ENCODE measurements around the gene GOLT1A.

GOLT1A gene

DNA sequence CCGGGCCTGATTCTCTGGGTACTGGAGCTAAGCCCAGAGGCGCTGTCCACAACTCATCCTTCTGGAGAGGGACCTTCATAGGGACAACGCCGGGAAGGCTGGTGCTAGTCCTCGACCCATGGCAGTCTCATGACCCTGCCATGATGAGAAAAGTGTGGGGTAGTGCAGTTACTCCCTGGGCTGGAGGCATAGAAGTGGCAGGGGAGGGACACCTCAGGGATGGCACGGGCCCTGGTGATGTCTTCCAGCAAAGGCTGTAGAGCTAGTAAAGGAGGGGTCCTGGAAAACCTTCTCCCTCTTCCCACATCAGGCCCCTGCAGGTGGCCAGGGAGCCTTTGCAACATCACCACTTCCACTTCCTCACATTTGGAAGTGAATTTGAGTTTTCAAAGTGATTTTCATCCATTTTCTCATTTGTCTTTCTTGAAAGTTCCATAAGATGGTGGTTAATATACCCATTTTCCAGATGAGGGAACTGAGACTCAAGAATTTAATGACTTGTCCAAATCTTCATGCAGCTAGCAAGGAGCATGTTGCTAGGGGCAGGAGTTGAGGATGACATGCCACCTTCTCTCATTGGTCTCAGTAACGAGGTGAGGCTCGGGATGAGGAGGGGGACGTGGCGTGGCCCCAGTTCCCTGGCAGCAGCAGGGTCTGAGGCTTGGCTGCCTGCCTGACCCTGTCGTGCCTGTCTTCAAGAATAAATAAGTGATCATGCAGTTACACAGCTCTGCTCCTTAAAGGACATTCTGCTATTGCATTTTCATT is 3.3 kb upstream of the GOLT1A start:
- H3K4me1 ChIP-seq = no peaks in the 10 kb centered on the region
- no peak overlapping the region for H3K4me3 ChIP-seq (ENCODE audit: low read depth, low read length)
- no peaks in the 10 kb centered on the region for H3K9me3 ChIP-seq (ENCODE audit: control insufficient read depth, low read length)
- H3K27me3 ChIP-seq (ENCODE audit: control insufficient read depth, insufficient read depth, low read length) = no peaks in the 10 kb centered on the region
- no peaks in the 10 kb centered on the region for H3K79me2 ChIP-seq
- no peak overlapping the region for H3K9ac ChIP-seq
- TF ChIP-seq CTCF (IDR thresholded peaks at IDR 0.05) = no peak
- H3K4me2 ChIP-seq (ENCODE audit: low read length) = no peak overlapping the region
- H3K27ac ChIP-seq = no peak overlapping the region
- H3K36me3 ChIP-seq (ENCODE audit: control insufficient read depth, insufficient read depth, low read length) = no peaks in the 10 kb centered on the region
- no peak overlapping the region for H2AFZ ChIP-seq

GRCh38 chr1:204216236-204216635 is 2.4 kb upstream of the GOLT1A start:
- Histone ChIP-seq H2AFZ (no peak overlapping the region), H3K4me3 (ENCODE audit: low read depth, low read length) (no peak overlapping the region), H3K79me2 (no peaks in the 10 kb centered on the region), H3K4me1 (no peaks in the 10 kb centered on the region), H3K27ac (no peak overlapping the region), H3K9me3 (ENCODE audit: control insufficient read depth, low read length) (no peaks in the 10 kb centered on the region), H3K4me2 (ENCODE audit: low read length) (no peak overlapping the region), H3K36me3 (ENCODE audit: control insufficient read depth, insufficient read depth, low read length) (no peaks in the 10 kb centered on the region), H3K27me3 (ENCODE audit: control insufficient read depth, insufficient read depth, low read length) (no peaks in the 10 kb centered on the region), H3K9ac (no peak overlapping the region)
- no peak for TF ChIP-seq CTCF (IDR thresholded peaks at IDR 0.05)

- no peaks in the 10 kb centered on the region for H3K36me3 ChIP-seq (ENCODE audit: control insufficient read depth, insufficient read depth, low read length)
- no peaks in the 10 kb centered on the region for H3K4me1 ChIP-seq
- H3K27me3 ChIP-seq (ENCODE audit: control insufficient read depth, insufficient read depth, low read length) = no peaks in the 10 kb centered on the region
- no peak overlapping the region for H3K27ac ChIP-seq
- H3K79me2 ChIP-seq = no peaks in the 10 kb centered on the region
- no peak for TF ChIP-seq CTCF (IDR thresholded peaks at IDR 0.05)
- H3K4me2 ChIP-seq (ENCODE audit: low read length) = no peak overlapping the region
- H2AFZ ChIP-seq = no peak overlapping the region
- H3K9me3 ChIP-seq (ENCODE audit: control insufficient read depth, low read length) = no peaks in the 10 kb centered on the region
- no peak overlapping the region for H3K9ac ChIP-seq
- H3K4me3 ChIP-seq (ENCODE audit: low read depth, low read length) = no peak overlapping the region
Observed at GRCh38 chr1:204212715-204213114, 1.1 kb downstream of the GOLT1A start.

GRCh38 chr1:204211046-204211445 is 2.7 kb downstream of the GOLT1A start:
- H3K9me3 ChIP-seq (ENCODE audit: control insufficient read depth, low read length) = no peaks in the 10 kb centered on the region
- H3K27me3 ChIP-seq (ENCODE audit: control insufficient read depth, insufficient read depth, low read length) = no peaks in the 10 kb centered on the region
- H2AFZ ChIP-seq = no peak overlapping the region
- peaks cover 11% of the 10 kb centered on the region for H3K4me1 ChIP-seq
- H3K4me3 ChIP-seq (ENCODE audit: low read depth, low read length) = no peak overlapping the region
- no peak overlapping the region for H3K9ac ChIP-seq
- no peak overlapping the region for H3K27ac ChIP-seq
- no peak overlapping the region for H3K4me2 ChIP-seq (ENCODE audit: low read length)
- no peaks in the 10 kb centered on the region for H3K36me3 ChIP-seq (ENCODE audit: control insufficient read depth, insufficient read depth, low read length)
- no peaks in the 10 kb centered on the region for H3K79me2 ChIP-seq
- TF ChIP-seq CTCF (IDR thresholded peaks at IDR 0.05) = no peak

- peak overlapping the region; percentile 70 for H2AFZ ChIP-seq
- peak; percentile 72 for TF ChIP-seq CTCF (IDR thresholded peaks at IDR 0.05)
- H3K9me3 ChIP-seq (ENCODE audit: control insufficient read depth, low read length) = no peaks in the 10 kb centered on the region
- H3K36me3 ChIP-seq (ENCODE audit: control insufficient read depth, insufficient read depth, low read length) = no peaks in the 10 kb centered on the region
- H3K4me1 ChIP-seq = peaks cover 14% of the 10 kb centered on the region
- H3K4me2 ChIP-seq (ENCODE audit: low read length) = peak overlapping the region; percentile 33
- no peak overlapping the region for H3K4me3 ChIP-seq (ENCODE audit: low read depth, low read length)
- no peaks in the 10 kb centered on the region for H3K79me2 ChIP-seq
- peak overlapping the region; percentile 83 for H3K27ac ChIP-seq
- H3K27me3 ChIP-seq (ENCODE audit: control insufficient read depth, insufficient read depth, low read length) = no peaks in the 10 kb centered on the region
- H3K9ac ChIP-seq = no peak overlapping the region
Observed at GRCh38 chr1:204207136-204207616, 6.6 kb downstream of the GOLT1A start.
